ENCODE results near the gene SCAP. TPM values are rescaled to one million over a fixed set of nuclear protein-coding genes. Genes with fewer than 3 reads are reported as not detected.

SCAP gene
- total and polyA plus RNA-seq, 2 experiments from 2014 or later: 83.2 to 94.8 TPM

DNA sequence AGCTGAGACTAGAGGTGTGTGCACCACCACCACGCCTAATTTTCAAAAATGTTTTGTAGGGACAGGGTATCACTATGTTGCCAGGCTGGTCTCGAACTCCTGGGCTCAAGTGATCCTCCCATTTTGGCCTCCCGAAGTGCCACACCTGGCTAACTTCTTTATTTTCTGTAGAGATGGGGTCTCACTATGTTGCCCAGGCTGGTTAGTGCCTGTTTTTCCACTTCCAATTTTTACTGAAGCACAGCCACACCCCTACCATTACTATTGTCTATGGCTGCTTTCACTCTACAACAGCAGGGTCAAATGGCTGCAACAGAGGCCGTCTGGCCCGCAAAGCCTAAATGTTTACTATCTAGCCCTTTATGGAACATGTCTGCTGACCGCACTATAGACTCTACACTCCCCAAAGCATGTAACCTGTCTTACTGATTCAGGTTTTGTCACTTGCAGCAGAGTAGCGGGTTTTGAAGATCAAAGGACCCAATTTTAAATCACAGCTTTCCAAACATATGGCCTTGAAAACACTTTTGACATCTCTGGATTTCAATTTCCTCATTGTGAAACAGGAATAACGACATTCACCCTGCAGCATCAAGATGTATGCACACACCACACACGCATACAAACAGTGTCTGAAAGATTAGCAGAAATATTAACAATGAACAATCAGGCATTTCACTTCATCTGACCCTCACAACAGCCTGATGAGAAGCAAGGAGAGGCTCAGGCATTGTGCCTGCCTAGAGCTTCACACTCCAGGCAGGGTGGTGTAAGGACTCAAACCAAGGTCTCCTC, 46.1 kb downstream of the SCAP start:
- 92% methylated on average over 9 of the region's 9 CpGs for WGBS (ENCODE audit: low lambda C conversion rate, missing lambda C conversion rate)

DNA sequence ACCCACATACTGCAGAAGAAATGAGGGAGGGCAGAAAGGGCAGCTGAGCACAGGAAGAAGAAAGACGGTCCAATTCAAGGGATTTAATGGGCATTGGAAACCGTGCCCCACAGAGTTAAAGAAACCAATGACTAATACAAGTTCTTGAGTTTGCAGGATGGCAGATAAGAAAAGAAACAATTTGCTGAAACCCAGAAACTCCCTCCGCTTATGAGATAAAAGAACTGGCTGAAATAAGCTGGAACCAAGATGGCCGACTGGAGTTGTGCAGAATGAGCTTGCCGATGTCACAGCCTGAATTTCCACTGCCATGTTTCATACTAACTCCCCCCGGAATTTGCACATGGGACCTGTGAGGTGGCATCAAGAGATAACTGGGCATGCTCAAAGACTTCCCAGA, 47.1 kb downstream of the SCAP start:
- H4K20me1 ChIP-seq (ENCODE audit: insufficient read depth, poor library complexity, severe bottlenecking): no peaks in the 10 kb centered on the region
- H3K27me3 ChIP-seq: no peaks in the 10 kb centered on the region
- no peak overlapping the region for H3K4me2 ChIP-seq
- WGBS (ENCODE audit: low lambda C conversion rate, missing lambda C conversion rate): 75% methylated on average over 6 of the region's 6 CpGs
- H3K4me3 ChIP-seq: no peak overlapping the region
- H3K9me2 ChIP-seq (replicated peaks; ENCODE audit: insufficient read depth): no peaks in the 10 kb centered on the region
- TF ChIP-seq EZH2phosphoT487 (IDR thresholded peaks at IDR 0.05; ENCODE audit: low read depth, severe bottlenecking, unreplicated experiment): no peak
- no peak for TF ChIP-seq CTCF (IDR thresholded peaks at IDR 0.05; ENCODE audit: poor library complexity)
- TF ChIP-seq EZH2 (IDR thresholded peaks at IDR 0.05; ENCODE audit: borderline replicate concordance): no peak
- H3K27ac ChIP-seq: no peak overlapping the region
- peaks cover 33% of the 10 kb centered on the region for H3K79me2 ChIP-seq
- H3K36me3 ChIP-seq (replicated peaks; ENCODE audit: insufficient read depth, low read depth): no peaks in the 10 kb centered on the region
- H2AFZ ChIP-seq: no peak overlapping the region
- H3K9me3 ChIP-seq (ENCODE audit: low read depth): no peaks in the 10 kb centered on the region
- DNase-seq (ENCODE audit: low spot score): no peak
- peaks cover 16% of the 10 kb centered on the region for H3K4me1 ChIP-seq (ENCODE audit: insufficient read depth)

More for the DNA sequence above, 46.1 kb downstream of the SCAP start:
- Histone ChIP-seq H3K4me3 (no peak overlapping the region), H3K9me2 (replicated peaks; ENCODE audit: insufficient read depth) (no peaks in the 10 kb centered on the region), H3K4me1 (ENCODE audit: insufficient read depth) (peaks cover 18% of the 10 kb centered on the region), H3K36me3 (replicated peaks; ENCODE audit: insufficient read depth, low read depth) (no peaks in the 10 kb centered on the region), H3K27ac (no peak overlapping the region), H3K27me3 (no peaks in the 10 kb centered on the region), H3K9me3 (ENCODE audit: low read depth) (no peaks in the 10 kb centered on the region), H3K4me2 (no peak overlapping the region), H2AFZ (no peak overlapping the region), H3K79me2 (peaks cover 33% of the 10 kb centered on the region), H4K20me1 (ENCODE audit: insufficient read depth, poor library complexity, severe bottlenecking) (no peaks in the 10 kb centered on the region)
- no peak for DNase-seq (ENCODE audit: low spot score)
- TF ChIP-seq EZH2 (IDR thresholded peaks at IDR 0.05; ENCODE audit: borderline replicate concordance) (no peak), CTCF (IDR thresholded peaks at IDR 0.05; ENCODE audit: poor library complexity) (no peak), EZH2phosphoT487 (IDR thresholded peaks at IDR 0.05; ENCODE audit: low read depth, severe bottlenecking, unreplicated experiment) (no peak)

DNA sequence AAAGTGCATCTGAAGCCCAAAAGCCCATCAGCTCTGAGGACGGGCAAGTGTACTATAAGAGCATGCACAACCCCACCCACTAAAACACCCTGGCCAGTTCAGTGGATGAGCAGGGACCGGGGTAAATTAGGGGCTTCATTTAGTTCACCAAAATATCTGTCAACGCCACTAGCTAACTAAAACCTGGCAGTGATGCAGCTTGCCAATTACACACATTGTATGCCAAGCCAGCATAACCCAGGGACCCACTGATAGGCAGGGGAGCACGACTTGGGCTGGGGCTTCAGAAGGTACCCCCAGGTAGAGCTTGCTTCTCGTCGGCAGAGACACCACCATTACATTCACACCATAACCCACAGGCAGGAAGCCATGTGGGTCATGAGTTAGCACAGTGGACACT, 47.9 kb downstream of the SCAP start:
- Histone ChIP-seq H3K4me2 (no peak overlapping the region), H3K79me2 (peaks cover 27% of the 10 kb centered on the region), H3K27me3 (no peaks in the 10 kb centered on the region), H3K4me3 (no peak overlapping the region), H3K9me3 (ENCODE audit: low read depth) (no peaks in the 10 kb centered on the region), H3K9me2 (replicated peaks; ENCODE audit: insufficient read depth) (no peaks in the 10 kb centered on the region), H4K20me1 (ENCODE audit: insufficient read depth, poor library complexity, severe bottlenecking) (no peaks in the 10 kb centered on the region), H3K4me1 (ENCODE audit: insufficient read depth) (peaks cover 16% of the 10 kb centered on the region), H3K36me3 (replicated peaks; ENCODE audit: insufficient read depth, low read depth) (no peaks in the 10 kb centered on the region), H2AFZ (no peak overlapping the region), H3K27ac (no peak overlapping the region)
- TF ChIP-seq EZH2 (IDR thresholded peaks at IDR 0.05; ENCODE audit: borderline replicate concordance): no peak
- no peak for TF ChIP-seq CTCF (IDR thresholded peaks at IDR 0.05; ENCODE audit: poor library complexity)
- TF ChIP-seq EZH2phosphoT487 (IDR thresholded peaks at IDR 0.05; ENCODE audit: low read depth, severe bottlenecking, unreplicated experiment): no peak
- no peak for DNase-seq (ENCODE audit: low spot score)
- WGBS (ENCODE audit: low lambda C conversion rate, missing lambda C conversion rate): 94% methylated on average over 6 of the region's 6 CpGs

Data from hepatocyte (in vitro differentiated cells).